IMR-90 (cell line): ENCODE results near the gene SIGLEC11. TPM values are rescaled to one million over a fixed set of nuclear protein-coding genes. Genes with fewer than 3 reads are reported as not detected.

Source experiments
- ATAC-seq: fragments of 200-7000 bp; cut with Tn5 transposase; 2 replicates; pipeline ENCODE4 v1.9.1; 2020; ENCODE audit warnings: low read depth, mild to moderate bottlenecking, moderate library complexity
- BruUV-seq: library from RNA; stranded (reverse); fragments of 400-500 nt; replicated peaks from 2 replicates; lab custom pipeline; 2021; lab: Mats Ljungman, UMichigan
- CTCF ChIA-PET: fragments of 300-600 bp; formaldehyde crosslinking; extraction: SDS; loops from one replicate; lab custom pipeline; 2021; ENCODE audit warnings: antibody characterized with exemption; lab: Yijun Ruan, JAX
- POLR2A ChIA-PET: fragments of 300-600 bp; sonication (Branson Sonifier 250); formaldehyde crosslinking; loops from one replicate; lab custom pipeline; 2022; ENCODE audit warnings: antibody characterized with exemption; ENCODE audit not compliant: unreplicated experiment; lab: Charles Lee
- DNase-seq: peaks from one replicate; pipeline ENCODE4 v3.0.0; 2013
- H2AFZ ChIP-seq: replicated peaks from 2 replicates; pipeline ENCODE3; 2013; ENCODE audit warnings: low read length, mild to moderate bottlenecking; ENCODE audit not compliant: poor library complexity
- H2AK5ac ChIP-seq: 2 replicates; pipeline ENCODE4 v1.6.1; 2013; ENCODE audit warnings: low read depth, low read length, inconsistent platforms
- H2AK9ac ChIP-seq: replicated peaks from 2 replicates; pipeline ENCODE3; 2013; ENCODE audit warnings: mild to moderate bottlenecking, low read depth, low read length, moderate library complexity; ENCODE audit not compliant: poor library complexity
- H2BK120ac ChIP-seq: 2 replicates; pipeline ENCODE4 v1.6.1; 2013; ENCODE audit warnings: low read depth, low read length, inconsistent platforms
- H2BK15ac ChIP-seq: 3 replicates; pipeline ENCODE4 v1.6.1; 2013; ENCODE audit warnings: low read depth, low read length, inconsistent platforms
- H2BK20ac ChIP-seq: 2 replicates; pipeline ENCODE4 v1.6.1; 2013; ENCODE audit warnings: low read depth, mild to moderate bottlenecking, inconsistent platforms, low read length, moderate library complexity
- H2BK5ac ChIP-seq: 2 replicates; pipeline ENCODE4 v1.6.1; 2013; ENCODE audit warnings: mild to moderate bottlenecking, low read depth, low read length, inconsistent platforms; ENCODE audit not compliant: poor library complexity, severe bottlenecking
- H3K14ac ChIP-seq: replicated peaks from 2 replicates; pipeline ENCODE4 v1.6.1; 2013; ENCODE audit warnings: low read depth, low read length, inconsistent platforms
- H3K18ac ChIP-seq: 2 replicates; pipeline ENCODE4 v1.6.1; 2013; ENCODE audit warnings: low read depth, low read length, control low read depth
- H3K23ac ChIP-seq: 2 replicates; pipeline ENCODE4 v1.6.1; 2013; ENCODE audit warnings: low read depth, low read length, inconsistent platforms
- H3K27ac ChIP-seq: 2 replicates; pipeline ENCODE4 v1.5.1; 2013; ENCODE audit warnings: mild to moderate bottlenecking, control low read depth, low read length; ENCODE audit not compliant: insufficient read depth
- H3K27me3 ChIP-seq: 2 replicates; pipeline ENCODE4 v1.6.1; 2013; ENCODE audit warnings: low read length; ENCODE audit not compliant: control insufficient read depth, insufficient read depth
- H3K36me3 ChIP-seq: 2 replicates; pipeline ENCODE4 v1.6.1; 2013; ENCODE audit warnings: low read length, mixed read lengths; ENCODE audit not compliant: control insufficient read depth, insufficient read depth
- H3K4ac ChIP-seq: 2 replicates; pipeline ENCODE4 v1.6.1; 2013; ENCODE audit warnings: low read depth, low read length, inconsistent platforms
- H3K4me1 ChIP-seq: 2 replicates; pipeline ENCODE4 v1.6.1; 2013; ENCODE audit warnings: low read length, mixed read lengths; ENCODE audit not compliant: control insufficient read depth, insufficient read depth
- H3K4me2 ChIP-seq: 2 replicates; pipeline ENCODE4 v1.6.1; 2013; ENCODE audit warnings: low read depth, mild to moderate bottlenecking, control low read depth, low read length, moderate library complexity
- H3K4me3 ChIP-seq: 2 replicates; pipeline ENCODE4 v1.5.1; 2013; ENCODE audit warnings: low read depth, mild to moderate bottlenecking, control low read depth, low read length, moderate library complexity; ENCODE audit not compliant: insufficient read depth
- H3K56ac ChIP-seq: 2 replicates; pipeline ENCODE4 v1.6.1; 2013; ENCODE audit warnings: low read length, inconsistent platforms; ENCODE audit not compliant: insufficient read depth; ENCODE audit errors: extremely low read depth
- H3K79me1 ChIP-seq, 2 experiments: 2 replicates each; pipeline ENCODE4 v1.6.1; 2013; ENCODE audit warnings: low read length in 2 of 2, inconsistent platforms in 1 of 2, low read depth in 1 of 2
- H3K9ac ChIP-seq: 2 replicates; pipeline ENCODE4 v1.6.1; 2013; ENCODE audit warnings: low read depth, low read length, control low read depth
- H3K9me1 ChIP-seq: 2 replicates; pipeline ENCODE4 v1.6.1; 2013; ENCODE audit warnings: low read length, inconsistent platforms; ENCODE audit not compliant: insufficient read depth
- H3K9me3 ChIP-seq: 2 replicates; pipeline ENCODE4 v1.6.1; 2013; ENCODE audit warnings: low read length; ENCODE audit not compliant: control insufficient read depth, insufficient read depth
- H4K20me1 ChIP-seq: 2 replicates; pipeline ENCODE4 v1.6.1; 2013; ENCODE audit warnings: low read length, inconsistent platforms; ENCODE audit not compliant: insufficient read depth
- H4K5ac ChIP-seq: 2 replicates; pipeline ENCODE4 v1.6.1; 2013; ENCODE audit warnings: mild to moderate bottlenecking, low read depth, low read length, control low read depth
- H4K8ac ChIP-seq, 2 experiments: 2 replicates each; pipeline ENCODE4 v1.6.1; 2013; ENCODE audit warnings: low read depth in 2 of 2, low read length in 2 of 2, control low read depth in 1 of 2, inconsistent platforms in 1 of 2
- H4K91ac ChIP-seq: 2 replicates; pipeline ENCODE4 v1.6.1; 2013; ENCODE audit warnings: low read depth, low read length, inconsistent platforms; ENCODE audit not compliant: insufficient read depth
- POLR2A ChIP-seq: IDR thresholded peaks from 2 replicates; pipeline ENCODE4 v1.6.1; 2012; ENCODE audit warnings: mild to moderate bottlenecking, low read depth, low read length
- WGBS, 2 experiments: methylation state at CpG; one replicate each; pipeline versions ENCODE4 v1.1.5 to v1.1.7; 2013; ENCODE audit warnings: missing lambda C conversion rate in 2 of 2; ENCODE audit not compliant: insufficient read length in 1 of 2; ENCODE audit errors: extremely low coverage in 2 of 2; 5-methylcytosine and 5-hydroxymethylcytosine counted together
- dilution Hi-C: fragments of 300-500 bp; cut with HindIII; formaldehyde crosslinking; loops from one replicate; pipeline ENCODE4 v1.14.3; 2018; ENCODE audit warnings: low sequenced_read_pairs; ENCODE audit not compliant: unreplicated experiment
- in situ Hi-C: fragments of 300-500 bp; cut with MboI; formaldehyde crosslinking; loops from 3 replicates; pipeline ENCODE4 v1.14.3; 2019; ENCODE audit warnings: low sequenced_read_pairs, inconsistent platforms, mixed read lengths
- intact Hi-C: fragments of 100-400 bp; cut with micrococcal nuclease; formaldehyde crosslinking; loops from 2 replicates; pipeline ENCODE4 v1.10.0; 2022
- polyA plus RNA-seq, 3 experiments: library from polyadenylated mRNA; depleted of rRNA; stranded (reverse); fragments of >200 nt; gene quantifications; 2 replicates each; pipeline ENCODE4 v1.2.3, GENCODE V29; 2012; ENCODE audit warnings: low replicate concordance in 1 of 3
- total RNA-seq: library from RNA; depleted of rRNA; stranded (reverse); fragments of >200 nt; gene quantifications from 2 replicates; pipeline ENCODE4 v1.2.3, GENCODE V29; 2012

The SIGLEC11 gene
- total and polyA plus RNA-seq, 2 of the 4 experiments (the other 2 are of a cell fraction) = not detected

- Histone ChIP-seq H2AK5ac (no peak overlapping the region), H2AK9ac (no peak overlapping the region), H3K9me3 (no peaks in the 10 kb centered on the region), H3K9ac (no peak overlapping the region), H2BK5ac (no peak overlapping the region), H3K56ac (no peak overlapping the region), H3K27me3 (no peaks in the 10 kb centered on the region), H2BK15ac (no peak overlapping the region), H3K18ac (no peak overlapping the region), H3K27ac (no peak overlapping the region), H3K4me1 (peaks cover 8% of the 10 kb centered on the region), H3K4ac (no peak overlapping the region), H3K23ac (no peak overlapping the region), H2BK20ac (no peak overlapping the region), H3K4me3 (no peak overlapping the region), H3K4me2 (no peak overlapping the region), H4K5ac (no peak overlapping the region), H3K14ac (no peak overlapping the region), H4K20me1 (peaks cover 43% of the 10 kb centered on the region), H3K36me3 (peaks cover 50% of the 10 kb centered on the region), H4K91ac (no peak overlapping the region), H4K8ac (no peak overlapping the region), H3K9me1 (peaks cover 15% of the 10 kb centered on the region), H2BK120ac (no peak overlapping the region), H2AFZ (no peak overlapping the region), H3K79me1 (peaks cover 32 to 82% of the 10 kb centered on the region in 2 experiments)
- 87% methylated on average over 4 of the region's 21 CpGs; no CpG with 5 or more reads in 1 of the 2 experiments for WGBS, 2 experiments
- no peak for TF ChIP-seq POLR2A
- intact Hi-C loops = no loop called here
- in situ Hi-C loops = no loop called here
- CTCF ChIA-PET = no interaction called here
- DNase-seq = no peak
- POLR2A ChIA-PET = no interaction called here
- dilution Hi-C loops = no loop called here
- ATAC-seq = no peak
- no TSS peak for BruUV-seq
These were observed 43.9 kb downstream of the SIGLEC11 start for GRCh38 chr19:49916839-49917733.
